ENCODE results near the gene RHOB. TPM values are rescaled to one million over a fixed set of nuclear protein-coding genes. Genes with fewer than 3 reads are reported as not detected.
"Not testable (repeated sequence)": the region's sequence is repeated elsewhere in the genome, so short reads cannot be mapped to it uniquely, and the experiment has no call there.

The RHOB gene
- polyA plus RNA-seq, 1 donor from 2014 or later, result 14.0 TPM

DNA sequence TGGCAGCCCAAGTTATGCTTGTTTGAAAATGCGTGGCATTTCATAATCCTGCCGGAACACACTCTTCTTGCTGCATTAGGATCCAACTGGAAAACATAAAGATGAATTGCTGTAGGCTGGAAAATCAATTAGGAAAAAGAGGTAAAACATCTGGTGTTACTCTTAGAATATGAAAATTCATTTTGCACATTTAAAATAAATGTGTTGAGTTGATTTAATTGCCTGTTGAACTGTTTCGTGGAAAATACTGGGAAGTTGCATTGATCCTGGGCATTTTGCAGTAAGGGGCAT lies 4.1 kb downstream of the RHOB start:
- Mint-ChIP-seq H3K9me3 (no peaks in the 10 kb centered on the region), H3K4me3 (peak overlapping the region in 1 of 4 donors; percentile 57), H3K4me1 (peaks cover 6 to 8% (median 8%) of the 10 kb centered on the region in 3 donors), H3K27ac (peak overlapping the region in 1 of 3 donors; percentile 20), H3K27me3 (peaks cover 5% of the 10 kb centered on the region), H3K36me3 (no peaks in the 10 kb centered on the region)

DNA sequence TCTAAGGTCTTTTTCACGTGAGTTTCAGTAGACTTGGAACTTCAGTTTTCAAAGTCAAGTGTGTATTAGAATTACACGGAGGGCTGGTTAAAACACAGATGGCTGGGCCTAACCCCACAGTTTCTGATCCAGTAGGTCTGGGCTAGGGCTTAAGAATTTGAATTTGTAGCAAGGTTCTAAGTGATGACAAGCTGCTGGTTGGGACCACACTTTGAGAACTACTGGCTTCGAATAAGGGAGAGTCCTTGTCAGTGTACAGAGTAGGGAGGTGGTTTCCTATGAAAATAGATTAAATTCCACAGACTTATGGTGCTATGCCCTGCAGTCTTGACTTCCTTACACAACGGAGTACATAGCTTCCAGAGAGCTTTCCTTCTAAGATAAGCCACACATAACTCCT lies 4.5 kb downstream of the RHOB start:
- Mint-ChIP-seq H3K36me3 (no peaks in the 10 kb centered on the region), H3K4me1 (peaks cover 6 to 8% (median 6%) of the 10 kb centered on the region in 3 donors), H3K4me3 (peak overlapping the region in 1 of 4 donors; percentile 57), H3K27me3 (peaks cover 5% of the 10 kb centered on the region), H3K27ac (no peak overlapping the region), H3K9me3 (no peaks in the 10 kb centered on the region)

DNA sequence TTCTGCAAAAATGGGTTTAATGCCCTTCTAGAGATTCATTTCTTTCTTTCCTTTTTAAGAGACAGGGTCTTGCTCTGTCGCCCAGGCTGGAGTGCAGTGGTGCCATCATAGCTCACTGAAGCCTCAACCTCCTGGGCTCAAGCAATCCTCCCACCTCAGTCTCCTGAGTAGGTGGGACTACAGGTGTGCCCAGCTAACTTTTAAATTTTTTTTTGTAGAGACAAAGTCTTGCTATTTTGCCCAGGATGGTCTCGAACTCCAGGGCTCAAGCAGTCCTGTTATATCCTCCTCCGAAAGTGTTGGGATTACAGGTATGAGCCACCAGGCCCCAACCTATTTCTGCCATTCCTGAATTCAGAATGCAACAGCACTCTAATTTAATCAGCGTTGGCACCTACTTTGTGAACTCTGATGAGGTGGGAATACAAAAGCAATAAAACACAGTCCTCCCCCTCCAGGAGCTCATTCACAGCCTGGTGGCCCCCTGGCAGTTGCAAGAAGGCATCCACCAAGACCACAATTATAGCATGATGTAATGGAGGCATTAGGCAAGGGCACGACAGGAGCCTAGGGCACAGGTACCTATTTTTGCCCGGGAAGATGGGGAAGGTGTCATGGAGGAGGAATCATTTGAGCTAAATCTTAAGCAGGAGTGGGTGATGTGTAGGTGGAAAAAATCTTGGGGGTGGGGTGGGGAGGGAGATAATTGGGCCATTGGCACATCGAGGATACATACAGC lies 5.1 kb downstream of the RHOB start:
- no peaks in the 10 kb centered on the region for H3K36me3 Mint-ChIP-seq
- peaks cover 6% of the 10 kb centered on the region in 3 donors for H3K4me1 Mint-ChIP-seq
- H3K27ac Mint-ChIP-seq, result no peak overlapping the region
- H3K9me3 Mint-ChIP-seq, result no peaks in the 10 kb centered on the region
- peaks cover 6% of the 10 kb centered on the region for H3K27me3 Mint-ChIP-seq
- H3K4me3 Mint-ChIP-seq, result peak overlapping the region in 1 of 4 donors; percentile 57

DNA sequence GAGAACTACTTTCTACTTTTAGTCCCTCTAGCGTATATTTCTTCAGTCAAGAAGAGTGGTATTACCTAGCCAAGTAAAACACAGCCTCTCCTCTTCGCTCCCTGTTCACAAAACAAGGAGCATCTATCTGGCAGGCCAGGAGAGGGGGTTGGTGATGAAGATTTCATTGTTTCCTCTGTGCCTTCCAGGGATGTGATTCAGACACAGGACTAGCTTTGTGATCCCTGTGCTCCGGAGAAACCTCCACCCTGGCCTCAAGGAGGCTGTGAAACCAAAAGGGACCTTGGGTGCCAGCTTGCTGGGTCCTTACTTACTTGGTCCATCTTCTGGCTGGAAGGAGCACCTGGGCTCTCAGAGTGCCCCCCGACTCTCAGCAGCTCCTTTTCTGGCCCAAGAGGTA lies 5.7 kb downstream of the RHOB start:
- no peaks in the 10 kb centered on the region for H3K9me3 Mint-ChIP-seq
- H3K27ac Mint-ChIP-seq, result no peak overlapping the region
- no peak overlapping the region for H3K4me3 Mint-ChIP-seq
- peaks cover 9% of the 10 kb centered on the region for H3K27me3 Mint-ChIP-seq
- peaks cover 4 to 6% (median 6%) of the 10 kb centered on the region in 3 donors for H3K4me1 Mint-ChIP-seq
- no peaks in the 10 kb centered on the region for H3K36me3 Mint-ChIP-seq

DNA sequence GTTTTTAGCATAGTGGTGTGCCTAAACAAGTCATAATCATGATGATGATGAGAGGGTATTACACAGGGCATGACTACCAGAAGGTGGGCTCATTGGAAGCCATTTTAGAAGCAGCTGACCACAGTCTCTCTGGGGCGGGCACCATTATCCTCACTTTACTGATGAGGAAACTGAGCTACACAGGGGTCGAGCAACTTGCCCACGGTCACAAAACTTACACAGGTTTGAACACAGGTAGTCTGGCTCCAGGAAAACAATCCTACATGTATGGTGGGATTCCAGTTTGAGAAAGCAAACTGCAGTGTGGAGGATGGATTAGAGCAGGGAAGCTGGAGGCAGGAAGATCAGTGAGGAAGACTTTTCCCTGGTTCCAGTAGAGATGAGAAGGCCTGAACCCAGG lies 6.2 kb downstream of the RHOB start:
- Mint-ChIP-seq H3K27ac (no peak overlapping the region), H3K4me1 (peaks cover 4 to 6% (median 6%) of the 10 kb centered on the region in 3 donors), H3K27me3 (peaks cover 10% of the 10 kb centered on the region)

DNA sequence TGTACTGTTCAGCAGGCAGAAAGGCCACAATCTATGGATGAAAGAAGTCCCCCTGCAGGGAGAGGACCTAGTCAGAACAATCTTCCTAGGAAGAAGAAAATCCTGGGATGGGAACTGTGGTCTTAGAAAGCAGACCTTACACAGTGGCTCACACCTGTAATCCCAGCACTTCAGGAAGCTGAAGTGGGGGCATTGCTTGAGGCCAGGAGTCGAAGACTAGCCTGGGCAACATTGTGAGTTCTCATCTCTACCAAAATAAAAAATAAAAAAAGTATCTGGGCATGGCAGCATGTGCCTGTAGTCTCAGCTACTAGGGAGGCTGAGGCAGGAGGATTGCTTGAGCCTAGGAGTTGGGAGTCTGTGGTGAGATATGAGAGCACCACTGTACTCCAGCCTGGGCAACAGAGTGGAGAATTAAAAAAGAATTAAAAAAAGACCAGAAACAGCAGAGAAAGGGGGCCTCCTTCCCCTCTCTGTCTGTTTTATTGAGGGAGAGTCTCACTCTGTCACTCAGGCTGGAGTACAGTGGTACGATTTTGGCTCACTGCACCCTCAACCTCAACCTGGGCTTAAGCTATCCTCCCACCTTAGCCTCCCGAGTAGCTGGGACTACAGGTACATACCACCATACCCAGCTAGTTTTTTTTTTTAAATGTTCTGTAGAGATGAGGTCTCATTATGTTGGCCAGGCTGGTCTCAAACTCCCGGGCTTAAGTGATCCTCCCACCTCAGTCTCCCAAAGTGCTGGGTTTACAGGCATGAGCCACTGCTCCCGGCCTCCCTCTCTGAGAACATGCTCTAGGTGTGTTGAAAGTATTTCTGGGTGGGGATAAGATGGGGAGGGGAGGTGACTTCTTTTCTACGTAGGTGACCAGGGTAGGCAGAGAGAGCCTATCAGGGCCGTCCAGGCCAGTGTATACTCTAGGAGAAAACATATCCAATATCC lies 7.4 kb downstream of the RHOB start:
- H3K27ac Mint-ChIP-seq, result no peak overlapping the region
- no peaks in the 10 kb centered on the region for H3K36me3 Mint-ChIP-seq
- H3K4me3 Mint-ChIP-seq, result no peak overlapping the region
- H3K4me1 Mint-ChIP-seq, result peaks cover 0 to 5% (median 2%) of the 10 kb centered on the region in 3 donors
- H3K9me3 Mint-ChIP-seq, result no peaks in the 10 kb centered on the region
- H3K27me3 Mint-ChIP-seq, result peaks cover 13% of the 10 kb centered on the region

More for the DNA sequence above, 6.2 kb downstream of the RHOB start:
- no peaks in the 10 kb centered on the region for H3K36me3 Mint-ChIP-seq
- H3K4me3 Mint-ChIP-seq, result peak overlapping the region in 1 of 4 donors; percentile 34
- H3K9me3 Mint-ChIP-seq, result no peaks in the 10 kb centered on the region

DNA sequence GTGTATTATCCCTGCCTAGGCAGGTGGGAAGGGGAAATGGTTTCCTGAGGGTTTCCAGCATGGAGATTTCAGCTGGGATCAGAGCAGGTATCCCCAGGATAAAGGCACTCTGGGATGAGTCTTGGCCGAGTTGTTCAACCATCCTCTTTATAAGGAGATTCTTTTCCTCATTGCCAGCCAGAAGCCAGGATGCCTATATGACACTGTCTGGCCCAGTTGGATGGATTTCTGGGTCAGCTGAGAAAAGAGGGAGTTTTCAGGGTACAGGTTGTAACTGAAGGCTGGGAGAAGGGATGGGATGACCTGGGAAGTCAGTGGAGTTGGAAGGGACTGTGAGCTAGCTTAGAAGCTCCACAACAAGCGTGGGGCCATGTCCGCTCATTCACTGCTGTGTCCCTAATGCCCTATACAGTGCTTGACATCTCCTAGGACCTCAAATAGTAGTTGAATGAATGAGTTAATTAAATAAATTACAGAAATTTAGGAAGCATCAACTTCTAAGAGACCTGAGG lies 8.3 kb downstream of the RHOB start:
- H3K27ac Mint-ChIP-seq, result no peak overlapping the region
- H3K36me3 Mint-ChIP-seq, result no peaks in the 10 kb centered on the region
- H3K9me3 Mint-ChIP-seq, result no peaks in the 10 kb centered on the region
- no peaks in the 10 kb centered on the region for H3K4me1 Mint-ChIP-seq
- peaks cover 13% of the 10 kb centered on the region for H3K27me3 Mint-ChIP-seq
- H3K4me3 Mint-ChIP-seq, result no peak overlapping the region

DNA sequence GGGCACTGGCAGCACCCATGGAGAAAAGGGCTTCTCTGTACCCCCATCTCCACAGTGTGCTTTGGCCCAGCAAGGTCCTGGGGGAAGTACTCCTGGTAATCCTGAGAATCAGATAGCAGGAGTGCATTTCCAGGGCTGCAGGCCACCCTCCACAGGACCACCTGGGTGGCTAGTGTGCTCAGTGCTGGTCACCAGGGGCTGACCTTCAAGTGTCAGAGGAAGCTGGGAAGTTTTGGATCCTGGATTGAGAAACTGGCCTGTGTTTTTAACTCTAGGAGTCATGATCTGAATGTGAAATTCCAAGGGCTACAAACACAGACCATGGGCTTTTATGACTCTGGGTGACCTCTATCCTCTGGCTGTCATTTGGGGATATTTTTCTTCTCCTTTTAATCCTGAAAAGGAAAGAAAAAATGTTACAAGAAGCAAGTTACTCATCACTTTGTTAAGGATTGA lies 9.3 kb downstream of the RHOB start:
- peaks cover 16% of the 10 kb centered on the region for H3K27me3 Mint-ChIP-seq

DNA sequence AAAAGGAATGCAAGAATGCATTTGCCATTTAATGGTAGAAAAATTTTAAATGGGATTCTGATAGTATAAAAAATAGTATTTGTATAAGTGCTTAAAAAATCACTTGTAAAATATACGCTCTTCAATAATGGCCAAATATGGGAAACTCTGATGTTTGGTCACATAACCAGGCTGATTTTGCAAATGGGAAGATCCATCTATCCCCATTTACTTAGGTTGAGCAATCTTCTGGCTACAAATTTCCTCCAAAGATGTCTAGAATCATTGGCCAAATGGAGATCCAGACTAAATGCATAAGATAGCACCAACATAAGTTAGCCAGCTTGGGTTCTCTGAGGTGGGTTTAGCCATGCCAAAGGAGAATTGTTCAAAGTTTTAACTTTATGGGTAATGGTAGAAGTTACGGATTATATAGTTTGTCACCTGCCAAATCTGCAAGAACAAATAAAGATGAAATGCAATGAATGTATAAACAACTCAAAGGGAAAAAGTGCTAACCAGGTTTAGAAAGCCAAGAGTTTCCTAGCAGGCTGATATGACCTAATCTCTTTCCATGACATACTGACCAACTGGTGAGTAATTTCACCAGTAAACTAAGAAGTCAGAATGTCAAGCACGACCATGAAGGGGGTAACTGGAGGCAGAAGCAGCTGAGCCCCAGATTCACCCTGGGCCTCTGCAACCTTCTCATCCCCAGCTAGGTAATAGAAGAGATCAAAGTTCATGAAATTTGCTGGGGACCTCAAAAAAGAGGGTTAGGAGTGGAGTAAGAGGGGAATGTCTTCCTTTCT lies 10.0 kb downstream of the RHOB start:
- Mint-ChIP-seq H3K27me3 (peaks cover 15% of the 10 kb centered on the region), H3K36me3 (no peaks in the 10 kb centered on the region), H3K4me1 (no peaks in the 10 kb centered on the region), H3K9me3 (no peaks in the 10 kb centered on the region), H3K27ac (no peak overlapping the region), H3K4me3 (peak overlapping the region in 1 of 4 donors; percentile 79)

More for the DNA sequence above, 9.3 kb downstream of the RHOB start:
- Mint-ChIP-seq H3K27ac (no peak overlapping the region), H3K4me1 (no peaks in the 10 kb centered on the region), H3K9me3 (no peaks in the 10 kb centered on the region), H3K4me3 (no peak overlapping the region), H3K36me3 (no peaks in the 10 kb centered on the region)

DNA sequence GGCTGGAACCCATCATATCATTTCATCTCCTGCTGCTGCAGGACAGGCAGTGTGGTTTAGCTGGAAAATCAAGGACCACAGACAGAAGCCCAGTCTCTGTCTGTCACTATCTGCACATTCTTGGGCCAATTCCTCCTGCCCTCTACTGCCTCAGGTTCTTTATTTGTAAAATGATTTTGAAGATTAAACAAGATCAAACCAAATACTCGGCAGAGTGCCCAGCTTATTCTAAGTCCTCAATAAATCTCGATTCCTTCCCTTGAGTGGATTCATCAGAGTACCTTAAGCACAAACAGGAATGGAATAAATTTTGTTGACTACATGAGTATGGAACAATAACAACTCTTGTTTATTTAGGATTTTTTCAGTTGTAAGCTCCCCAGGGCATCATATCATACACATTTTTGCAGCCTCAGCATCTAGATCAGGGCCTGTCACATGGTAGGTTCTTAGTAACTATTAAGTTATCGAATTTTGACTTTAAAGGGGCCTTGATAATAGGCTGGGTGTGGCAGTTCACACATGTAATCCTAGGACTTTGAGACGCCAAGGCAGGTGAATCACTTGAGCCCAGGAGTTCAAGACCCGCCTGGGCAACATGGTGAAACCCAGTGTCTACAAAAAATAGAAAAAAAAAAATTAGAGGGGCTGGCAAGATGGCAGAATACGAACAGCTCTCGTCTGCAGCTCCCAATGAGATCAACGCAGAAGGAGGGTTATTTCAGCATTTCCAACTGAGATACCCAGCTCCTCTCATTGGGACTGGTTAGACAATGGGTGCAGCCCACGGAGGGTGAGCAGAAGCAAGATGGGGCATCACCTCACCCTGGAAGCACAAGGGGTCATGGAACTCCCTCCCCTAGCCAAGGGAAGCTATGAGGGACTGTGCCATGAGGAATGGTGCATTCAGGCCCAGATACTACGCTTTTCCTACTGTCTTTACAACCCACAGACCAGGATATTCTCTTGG lies 11.1 kb downstream of the RHOB start:
- H3K4me1 Mint-ChIP-seq, result no peaks in the 10 kb centered on the region
- no peak overlapping the region for H3K4me3 Mint-ChIP-seq
- H3K9me3 Mint-ChIP-seq, result no peaks in the 10 kb centered on the region
- H3K36me3 Mint-ChIP-seq, result no peaks in the 10 kb centered on the region
- no peak overlapping the region for H3K27ac Mint-ChIP-seq
- H3K27me3 Mint-ChIP-seq, result peaks cover 15% of the 10 kb centered on the region

DNA sequence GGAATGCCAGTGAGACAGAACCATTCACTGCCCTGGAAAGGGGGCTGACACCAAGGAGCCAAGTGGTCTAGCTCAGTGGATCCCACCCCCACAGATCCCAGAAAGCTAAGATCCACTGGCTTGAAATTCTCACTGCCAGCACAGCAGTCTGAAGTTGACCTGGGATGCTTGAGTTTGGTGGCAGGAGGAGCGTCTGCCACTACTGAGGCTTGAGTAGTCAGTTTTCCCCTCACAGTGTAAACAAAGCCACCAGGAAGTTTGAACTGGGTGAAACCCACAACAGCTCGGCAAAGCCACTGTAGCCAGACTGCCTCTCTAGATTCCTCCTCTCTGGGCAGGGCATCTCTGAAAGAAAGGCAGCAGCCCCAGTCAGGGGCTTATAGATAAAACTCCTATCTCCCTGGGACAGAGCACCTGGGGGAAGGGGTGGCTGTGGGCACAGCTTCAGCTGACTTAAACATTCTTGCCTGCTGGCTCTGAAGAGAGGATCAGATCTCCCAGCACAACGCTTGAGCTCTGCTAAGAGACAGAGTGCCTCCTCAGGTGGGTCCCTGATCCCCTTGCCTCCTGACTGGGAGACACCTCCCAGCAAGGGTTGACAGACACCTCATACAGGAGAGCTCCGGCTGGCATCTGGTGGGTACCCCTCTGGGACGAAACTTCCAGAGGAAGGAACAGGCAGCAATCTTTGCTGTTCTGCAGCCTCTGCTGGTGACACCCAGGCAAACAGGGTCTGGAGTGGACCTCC lies 12.0 kb downstream of the RHOB start:
- H3K4me3 Mint-ChIP-seq, H3K4me1 Mint-ChIP-seq, H3K9me3 Mint-ChIP-seq, H3K27ac Mint-ChIP-seq, H3K36me3 Mint-ChIP-seq: not testable (repeated sequence)
- peaks cover 13% of the 10 kb centered on the region for H3K27me3 Mint-ChIP-seq

DNA sequence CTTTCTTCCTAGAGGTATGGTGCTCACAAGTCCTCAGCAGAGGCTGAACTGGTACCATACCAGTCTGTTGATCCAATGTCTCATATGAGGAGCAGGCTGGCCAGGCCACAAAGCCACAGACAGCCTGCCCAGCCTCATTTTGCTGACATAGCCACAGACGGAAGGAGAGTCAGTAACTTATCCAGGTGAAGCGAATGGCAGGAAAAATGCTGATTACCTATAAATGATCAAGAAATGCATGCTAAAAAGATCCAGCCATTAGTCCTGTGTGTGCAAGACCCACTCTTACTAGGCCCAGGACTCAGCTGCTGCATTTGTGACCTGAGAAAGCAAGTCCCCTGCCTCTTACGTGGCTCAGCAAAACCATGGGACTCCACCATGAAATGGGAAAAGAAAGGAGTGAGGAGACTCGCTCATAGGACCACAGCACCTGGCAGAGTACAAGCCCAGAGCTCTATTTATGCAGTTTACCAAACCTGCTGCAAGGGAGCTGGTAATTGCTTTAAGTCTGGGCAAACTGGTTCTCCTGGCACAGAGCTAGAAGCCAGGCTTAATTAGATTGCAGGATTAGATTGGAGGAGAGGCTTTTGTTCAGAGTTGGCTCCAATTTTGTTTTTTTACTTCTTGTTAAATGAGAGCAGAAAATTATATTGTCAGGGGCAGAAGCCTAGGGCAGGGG lies 19.0 kb downstream of the RHOB start:
- Mint-ChIP-seq H3K27me3 (no peaks in the 10 kb centered on the region), H3K27ac (no peak overlapping the region), H3K9me3 (no peaks in the 10 kb centered on the region), H3K4me3 (no peak overlapping the region), H3K4me1 (no peaks in the 10 kb centered on the region), H3K36me3 (peaks cover 2% of the 10 kb centered on the region)

Data from IgD-negative memory B cell (primary cell).